Activated T-cell treated with anti-CD3 and anti-CD28 coated beads for 4 hours (primary cell): Measurements from ENCODE around the gene COPS9.

Experiments used
- DNase-seq: peaks from one replicate; pipeline ENCODE4 v3.0.0-alpha.2; 2020

Gene COPS9

GRCh38 chr2:240136013-240136670, at the start of gene COPS9:
TSS of gene COPS9 (minus strand) at chr2:240136305. CDS start at chr2:240136284, 21 bp downstream.
- peak; percentile 76 for DNase-seq

DNA sequence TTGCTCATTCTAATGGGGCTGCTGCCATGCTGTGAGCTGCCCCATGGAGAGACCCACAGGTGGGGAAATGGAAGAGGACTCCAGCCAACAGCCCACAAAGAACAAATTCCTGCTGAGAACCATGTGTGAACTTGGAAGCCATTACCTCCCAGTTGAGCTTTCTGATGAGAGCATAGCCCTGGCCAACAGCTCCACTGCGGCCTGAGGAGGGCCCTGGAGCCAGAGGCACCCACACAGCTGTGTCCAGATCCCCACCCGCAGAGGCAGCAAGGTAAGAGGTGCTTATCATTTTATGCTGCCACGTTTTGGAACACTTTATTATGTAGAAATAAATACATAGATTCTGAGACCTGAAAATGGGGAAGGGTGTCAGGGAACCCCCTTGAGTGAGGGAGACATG, 48.6 kb upstream of the COPS9 start:
- DNase-seq, result no peak

DNA sequence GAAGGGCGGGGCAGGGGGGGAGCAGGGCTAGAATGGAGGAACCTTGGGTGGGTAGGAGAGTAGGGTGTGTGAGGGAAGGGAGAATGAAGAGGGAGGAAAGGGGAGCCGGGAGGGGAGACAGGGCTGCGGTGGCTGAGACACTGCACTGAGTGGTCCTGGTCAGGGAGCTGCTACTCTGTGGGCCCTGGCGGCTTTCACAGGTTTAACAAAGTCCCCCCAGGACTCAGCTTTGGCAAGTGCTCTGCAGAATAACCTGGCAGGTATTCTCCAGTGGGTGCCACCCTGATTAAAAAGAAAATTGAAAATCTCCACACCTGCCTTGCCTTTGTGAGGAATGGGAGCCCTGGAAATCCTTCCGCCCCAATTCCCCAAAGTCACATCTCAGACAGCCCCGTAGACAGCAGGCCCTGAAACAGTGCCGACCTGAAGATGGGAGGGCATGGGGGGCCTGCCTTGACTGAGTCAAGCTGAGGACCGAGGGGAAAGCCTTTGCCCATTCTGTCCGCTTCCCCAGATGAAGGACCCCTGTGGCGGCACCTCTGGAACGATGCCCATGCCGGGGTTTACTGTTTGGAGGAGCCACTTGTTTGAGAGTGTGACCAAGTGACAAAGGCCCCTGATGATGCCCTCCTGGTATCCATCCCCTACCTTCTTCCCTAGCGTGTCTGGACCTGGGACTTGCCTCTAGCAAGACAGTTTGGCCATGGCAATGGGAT, 47.9 kb upstream of the COPS9 start:
- DNase-seq, result no peak

GRCh38 chr2:240183006-240183874, 47.1 kb upstream of the COPS9 start:
- no peak for DNase-seq

DNA sequence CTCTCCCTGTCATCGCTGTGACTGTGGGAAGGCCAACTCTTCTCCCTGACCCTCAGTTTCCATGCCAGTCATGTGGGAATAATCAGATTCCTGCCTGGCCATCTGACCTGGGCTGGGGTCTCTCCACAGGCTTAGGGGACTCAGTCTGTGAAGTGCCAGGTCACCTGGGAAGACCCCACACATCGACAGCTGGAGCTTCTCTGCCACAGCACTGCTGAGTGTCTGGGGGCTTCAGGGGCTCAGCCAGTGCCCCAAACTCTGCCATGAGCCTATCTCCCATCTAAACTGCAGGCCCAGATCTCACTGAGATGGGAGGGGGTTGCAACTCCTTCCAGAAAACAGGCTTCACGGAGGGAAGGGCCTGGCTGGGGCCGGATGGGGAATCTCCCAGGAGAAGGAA, 46.4 kb upstream of the COPS9 start:
- DNase-seq, result no peak

- DNase-seq, result no peak
Observed at GRCh38 chr2:240182001-240182400, 45.9 kb upstream of the COPS9 start.

DNA sequence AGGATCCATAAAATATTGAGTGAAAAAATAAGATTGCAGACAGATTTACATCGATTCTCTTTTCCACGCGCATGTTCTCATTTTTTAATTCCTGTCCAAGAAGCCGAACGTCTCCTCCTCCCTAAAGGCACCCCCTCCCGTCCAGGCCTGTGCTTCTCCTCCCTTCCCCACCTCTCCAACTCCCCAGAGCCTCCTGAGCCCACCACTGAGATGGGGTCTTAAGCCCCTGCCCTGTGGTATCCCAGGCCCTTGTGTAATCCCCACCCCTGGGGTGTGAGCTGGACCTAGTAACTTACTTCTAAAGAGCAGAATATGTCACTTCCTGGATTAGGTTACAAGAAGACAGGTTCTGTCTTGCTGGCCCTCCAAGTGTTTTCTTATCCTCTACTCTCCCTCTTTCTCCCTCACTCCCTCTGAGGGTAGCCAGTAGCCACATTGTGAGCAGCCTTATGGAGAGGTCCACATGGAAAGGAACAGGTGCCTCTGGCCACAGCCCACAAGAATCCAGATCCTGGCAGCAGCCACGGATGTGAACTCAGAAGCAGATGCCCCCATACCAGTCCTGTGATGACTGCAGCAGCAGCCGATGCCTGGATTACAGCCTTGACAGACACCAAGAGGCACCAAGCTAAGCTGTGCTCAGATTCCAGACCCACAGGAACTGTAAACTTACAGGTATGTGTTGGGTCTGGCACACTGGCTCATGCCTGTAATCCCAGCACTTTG, 44.0 kb upstream of the COPS9 start:
- DNase-seq, result no peak

GRCh38 chr2:240179186-240179815, 43.2 kb upstream of the COPS9 start:
- DNase-seq, result no peak

DNA sequence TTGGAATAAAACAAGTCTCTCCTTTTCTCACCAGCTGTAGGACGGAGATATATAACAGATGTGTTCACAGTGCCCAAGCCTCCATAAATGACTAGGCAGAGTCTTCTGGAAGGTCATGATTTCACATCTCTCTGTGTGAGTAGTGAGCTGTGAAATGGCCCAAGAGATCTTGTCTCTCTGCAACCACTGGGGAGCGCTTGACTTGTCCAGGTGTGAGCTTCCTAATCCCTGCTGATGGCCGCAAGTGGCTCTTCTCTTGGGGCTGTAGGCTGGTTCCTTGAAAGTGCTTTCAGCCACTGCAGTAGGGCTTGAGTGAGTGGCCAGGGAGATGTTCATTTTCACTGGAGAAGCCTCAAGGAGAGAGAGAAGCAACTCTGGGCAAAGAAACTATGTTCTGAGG, 42.5 kb upstream of the COPS9 start:
- no peak for DNase-seq

DNA sequence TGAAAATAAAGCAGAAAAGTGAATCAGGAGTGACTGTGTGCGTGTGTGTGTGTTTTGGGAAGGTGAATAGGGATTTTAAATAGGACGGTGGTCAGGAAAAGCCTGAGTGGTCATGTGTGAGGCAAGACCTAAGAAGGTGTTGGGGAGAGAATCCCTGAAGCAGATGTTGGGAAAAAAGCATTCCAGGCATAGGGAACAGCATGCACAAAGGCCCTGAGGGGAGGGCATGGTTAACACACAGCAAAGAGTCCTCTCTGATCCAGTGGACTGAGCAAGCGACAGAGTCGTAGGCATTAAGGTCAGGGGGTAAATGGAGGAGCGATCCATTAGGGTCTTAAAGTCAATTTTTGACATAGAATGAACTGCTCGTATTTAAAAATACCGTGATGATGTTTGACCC, 38.4 kb upstream of the COPS9 start:
- DNase-seq, result no peak

- no peak for DNase-seq
Observed at GRCh38 chr2:240172071-240172895, 36.2 kb upstream of the COPS9 start.

GRCh38 chr2:240170883-240171282, 34.8 kb upstream of the COPS9 start:
- no peak for DNase-seq

GRCh38 chr2:240170354-240170735, 34.2 kb upstream of the COPS9 start:
- DNase-seq, result no peak

DNA sequence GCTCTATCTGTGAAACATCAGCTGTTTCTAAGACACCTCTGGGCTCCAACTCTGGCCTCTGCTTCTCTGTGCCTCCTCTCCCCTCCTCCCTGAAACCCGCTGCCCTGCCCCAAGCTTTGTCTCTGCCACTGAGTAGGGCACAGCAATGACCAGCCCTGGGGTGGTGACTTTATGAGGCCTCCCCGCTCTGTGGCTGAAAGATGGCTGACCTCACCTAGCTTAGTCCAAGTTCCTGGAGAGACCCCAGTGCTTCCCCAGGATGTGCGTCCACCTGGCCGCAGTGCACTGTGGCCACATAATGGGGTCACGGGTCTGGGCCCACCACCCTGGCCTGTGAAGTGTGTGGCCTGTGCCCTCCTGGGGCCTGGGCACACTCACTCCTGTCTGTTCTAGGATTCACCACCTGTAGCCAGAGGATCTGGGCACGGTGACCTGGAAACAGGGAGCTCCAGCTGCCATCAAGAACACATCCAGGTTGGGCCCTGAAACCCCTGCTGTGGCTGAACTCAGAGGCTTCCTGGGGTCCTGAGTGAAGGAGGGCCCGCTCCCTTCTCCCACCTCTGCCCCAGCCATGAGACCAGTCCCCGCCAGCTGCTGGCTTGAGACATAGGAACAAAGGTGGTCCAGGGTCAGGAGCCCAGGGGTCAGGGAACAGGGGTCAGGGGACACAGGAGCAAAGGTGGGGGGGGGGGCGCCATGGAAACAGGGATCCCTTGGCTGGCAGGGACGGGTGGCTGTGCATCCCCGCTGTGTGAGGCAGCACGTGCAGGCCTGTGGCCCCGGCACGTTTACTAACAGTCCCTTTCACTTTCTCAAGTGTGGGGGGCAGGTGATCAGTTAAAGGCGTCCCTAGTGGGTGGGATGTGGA, 33.6 kb upstream of the COPS9 start:
- no peak for DNase-seq

DNA sequence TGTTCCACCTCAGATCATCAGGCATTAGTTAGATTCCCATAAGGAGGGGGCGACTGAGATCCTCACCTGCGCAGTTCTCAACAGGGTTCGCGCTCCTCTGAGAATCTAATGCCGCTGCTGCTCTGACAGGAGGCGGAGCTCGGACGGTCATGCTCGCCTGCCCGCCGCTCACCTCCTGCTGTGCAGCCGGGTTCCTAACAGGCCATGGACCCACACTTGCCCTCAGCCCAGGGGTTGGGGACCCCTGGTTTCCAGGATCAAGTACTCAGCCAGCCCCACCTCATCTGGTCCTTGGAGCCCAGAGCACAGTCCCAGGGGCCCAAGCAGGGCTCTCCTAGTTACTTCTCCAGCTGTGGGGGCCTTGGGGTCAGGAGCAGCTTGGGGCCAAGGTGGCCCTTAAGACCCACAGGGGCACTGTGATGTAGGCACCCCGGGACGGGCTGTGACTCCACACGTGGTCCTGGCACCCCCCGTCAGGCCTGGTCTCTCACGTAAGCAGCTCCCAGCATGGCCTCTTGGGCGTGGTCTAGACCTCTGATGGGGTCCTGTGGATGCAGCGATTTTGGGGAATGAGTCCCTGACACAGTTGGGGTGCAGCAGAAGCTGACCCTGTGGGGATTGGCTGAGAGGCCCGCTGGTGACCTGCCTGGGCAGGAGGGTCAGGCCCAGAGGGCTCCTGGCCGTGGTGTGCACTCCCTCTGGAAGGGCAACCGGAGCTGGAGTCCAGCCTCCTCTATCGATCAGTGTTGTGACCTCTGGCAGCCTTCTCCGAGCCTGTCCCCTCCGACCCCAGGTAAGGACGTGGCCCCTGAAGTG, 32.6 kb upstream of the COPS9 start:
- DNase-seq, result no peak

GRCh38 chr2:240168041-240168440, 31.9 kb upstream of the COPS9 start:
- no peak for DNase-seq

DNA sequence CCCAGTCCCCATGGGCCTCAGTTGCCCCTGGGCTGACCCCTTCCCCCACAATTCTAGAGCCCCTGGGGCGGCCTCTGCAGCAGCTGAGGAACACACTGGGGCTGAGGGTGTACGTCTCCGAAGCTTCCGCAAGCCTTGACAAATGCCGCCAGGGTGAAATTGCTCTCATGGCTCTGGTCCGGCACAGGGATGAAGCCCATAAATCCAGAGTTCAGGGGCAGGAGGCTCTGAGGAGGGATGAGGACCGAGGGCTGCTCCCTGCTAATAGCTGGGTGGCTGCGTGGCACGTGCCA, 31.4 kb upstream of the COPS9 start:
- no peak for DNase-seq

GRCh38 chr2:240166761-240167587, 30.9 kb upstream of the COPS9 start:
- DNase-seq, result no peak

DNA sequence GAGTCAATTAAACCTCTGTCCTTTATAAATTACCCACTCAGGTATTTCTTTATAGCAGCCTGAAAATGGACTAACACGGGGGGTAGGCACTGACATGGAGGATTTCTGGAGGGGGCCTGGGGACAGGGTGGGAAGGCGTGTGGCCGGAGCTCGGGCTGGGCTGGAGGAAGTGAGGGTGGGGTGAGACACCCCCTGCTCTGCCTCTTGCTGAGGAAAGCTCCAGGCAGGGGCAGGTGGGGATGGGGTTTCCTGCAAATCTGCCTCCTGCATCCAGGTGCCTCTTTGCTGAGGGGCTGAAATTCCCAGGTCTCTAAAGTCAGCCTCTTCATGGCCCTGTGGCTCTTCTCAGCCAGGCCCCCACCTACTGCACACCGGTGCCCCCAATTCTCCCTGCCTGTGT, 30.1 kb upstream of the COPS9 start:
- no peak for DNase-seq
